ENCODE data around the gene TTLL11. TPM values are rescaled to one million over a fixed set of nuclear protein-coding genes. Genes with fewer than 3 reads are reported as not detected.

TTLL11 gene
- total and polyA plus RNA-seq, 2 experiments from 2014 or later, result 0.57 to 1.4 TPM

GRCh38 chr9:121949364-121949763, 143.7 kb downstream of the TTLL11 start:
- peaks cover 18% of the 10 kb centered on the region for H3K4me1 Mint-ChIP-seq
- no peak for ATAC-seq

More at GRCh38 chr9:121949364-121949763, 143.7 kb downstream of the TTLL11 start:
- H2AFZ ChIP-seq, result no peak overlapping the region
- no peak overlapping the region for H3K4me2 ChIP-seq
- H3K79me2 ChIP-seq (replicated peaks; ENCODE audit: insufficient read depth), result no peaks in the 10 kb centered on the region
- H3K4me3 ChIP-seq, result no peak overlapping the region
- no peaks in the 10 kb centered on the region for H3K36me3 Mint-ChIP-seq (ENCODE audit: low read depth)
- H4K20me1 ChIP-seq (replicated peaks; ENCODE audit: insufficient read depth), result no peaks in the 10 kb centered on the region
- peaks cover 7% of the 10 kb centered on the region for H3K27me3 Mint-ChIP-seq (ENCODE audit: insufficient read depth, low read depth, poor library complexity)
- DNase-seq (ENCODE audit: low spot score), result no peak
- no peak overlapping the region for H3K4me3 Mint-ChIP-seq
- TF ChIP-seq, protein P1, sequence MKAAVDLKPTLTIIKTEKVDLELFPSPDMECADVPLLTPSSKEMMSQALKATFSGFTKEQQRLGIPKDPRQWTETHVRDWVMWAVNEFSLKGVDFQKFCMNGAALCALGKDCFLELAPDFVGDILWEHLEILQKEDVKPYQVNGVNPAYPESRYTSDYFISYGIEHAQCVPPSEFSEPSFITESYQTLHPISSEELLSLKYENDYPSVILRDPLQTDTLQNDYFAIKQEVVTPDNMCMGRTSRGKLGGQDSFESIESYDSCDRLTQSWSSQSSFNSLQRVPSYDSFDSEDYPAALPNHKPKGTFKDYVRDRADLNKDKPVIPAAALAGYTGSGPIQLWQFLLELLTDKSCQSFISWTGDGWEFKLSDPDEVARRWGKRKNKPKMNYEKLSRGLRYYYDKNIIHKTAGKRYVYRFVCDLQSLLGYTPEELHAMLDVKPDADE (IDR thresholded peaks at IDR 0.05), result no peak
- TF ChIP-seq, protein P2, sequence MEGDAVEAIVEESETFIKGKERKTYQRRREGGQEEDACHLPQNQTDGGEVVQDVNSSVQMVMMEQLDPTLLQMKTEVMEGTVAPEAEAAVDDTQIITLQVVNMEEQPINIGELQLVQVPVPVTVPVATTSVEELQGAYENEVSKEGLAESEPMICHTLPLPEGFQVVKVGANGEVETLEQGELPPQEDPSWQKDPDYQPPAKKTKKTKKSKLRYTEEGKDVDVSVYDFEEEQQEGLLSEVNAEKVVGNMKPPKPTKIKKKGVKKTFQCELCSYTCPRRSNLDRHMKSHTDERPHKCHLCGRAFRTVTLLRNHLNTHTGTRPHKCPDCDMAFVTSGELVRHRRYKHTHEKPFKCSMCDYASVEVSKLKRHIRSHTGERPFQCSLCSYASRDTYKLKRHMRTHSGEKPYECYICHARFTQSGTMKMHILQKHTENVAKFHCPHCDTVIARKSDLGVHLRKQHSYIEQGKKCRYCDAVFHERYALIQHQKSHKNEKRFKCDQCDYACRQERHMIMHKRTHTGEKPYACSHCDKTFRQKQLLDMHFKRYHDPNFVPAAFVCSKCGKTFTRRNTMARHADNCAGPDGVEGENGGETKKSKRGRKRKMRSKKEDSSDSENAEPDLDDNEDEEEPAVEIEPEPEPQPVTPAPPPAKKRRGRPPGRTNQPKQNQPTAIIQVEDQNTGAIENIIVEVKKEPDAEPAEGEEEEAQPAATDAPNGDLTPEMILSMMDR (conservative IDR thresholded peaks at IDR 0.05; ENCODE audit: low read depth in 2 of 2), result no peak
- TF ChIP-seq STAT1 (IDR thresholded peaks at IDR 0.05; ENCODE audit: unreplicated experiment), result no peak
- no peak for TF ChIP-seq JUNB (IDR thresholded peaks at IDR 0.05; ENCODE audit: unreplicated experiment)
- TF ChIP-seq NANOG (IDR thresholded peaks at IDR 0.05; ENCODE audit: borderline replicate concordance), result no peak
- no peak for TF ChIP-seq EZH2 (IDR thresholded peaks at IDR 0.05; ENCODE audit: low read depth, unreplicated experiment)
- no peak for TF ChIP-seq ZNF462 (CRISPR knock-in tag; IDR thresholded peaks at IDR 0.05)
- TF ChIP-seq ZNF331 (CRISPR knock-in tag; IDR thresholded peaks at IDR 0.05; ENCODE audit: low read depth), result no peak
- no peak for TF ChIP-seq POLR2AphosphoS5 (IDR thresholded peaks at IDR 0.05; ENCODE audit: low read depth)
- TF ChIP-seq ZNF114 (CRISPR knock-in tag; IDR thresholded peaks at IDR 0.05), result no peak
- TF ChIP-seq CREB1 (CRISPR knock-in tag; IDR thresholded peaks at IDR 0.05; ENCODE audit: low read depth), result no peak
- TF ChIP-seq EZH2phosphoT487 (IDR thresholded peaks at IDR 0.05; ENCODE audit: unreplicated experiment), result no peak
- no peak for TF ChIP-seq REST (IDR thresholded peaks at IDR 0.05; ENCODE audit: unreplicated experiment)
- no peak overlapping the region for H3K27ac ChIP-seq (ENCODE audit: low read depth)
- no peaks in the 10 kb centered on the region for H3K27me3 ChIP-seq (ENCODE audit: insufficient read depth)
- no peaks in the 10 kb centered on the region for H3K36me3 ChIP-seq (ENCODE audit: insufficient read depth)
- no peaks in the 10 kb centered on the region for H3K9me3 Mint-ChIP-seq
- H3K4me1 ChIP-seq (ENCODE audit: insufficient read depth), result peaks cover 10% of the 10 kb centered on the region
- no peak overlapping the region for H3K27ac Mint-ChIP-seq
- no peaks in the 10 kb centered on the region; the same call in 1 of the 2 replicates for H3K9me2 ChIP-seq (ENCODE audit: insufficient read depth)
- H3F3A ChIP-seq (replicated peaks; ENCODE audit: low read depth), result no peaks in the 10 kb centered on the region
